ENCODE measurements around the gene PRPF40A.

The PRPF40A gene

DNA sequence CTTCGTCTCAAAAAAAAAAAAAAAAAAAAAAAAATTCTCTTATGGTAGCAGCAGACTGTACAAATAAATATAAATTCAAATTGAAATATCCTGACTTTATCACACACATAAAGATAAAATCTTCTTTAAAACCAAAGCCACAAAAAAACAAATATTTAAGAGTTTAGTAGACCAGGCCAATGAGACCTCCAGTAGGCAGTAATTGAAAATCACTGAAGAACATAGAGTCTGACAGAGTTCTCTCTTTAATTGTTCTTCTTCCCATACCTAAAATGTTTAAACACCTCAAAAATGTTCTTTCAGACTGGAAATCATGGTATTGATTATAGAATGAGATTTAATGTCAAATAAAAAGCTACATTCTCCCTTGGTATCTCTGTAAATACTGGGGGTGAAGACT, 20.8 kb downstream of the PRPF40A start:
- no peaks in the 10 kb centered on the region for H3K9me3 ChIP-seq (ENCODE audit: insufficient read depth, low read depth, low read length)

DNA sequence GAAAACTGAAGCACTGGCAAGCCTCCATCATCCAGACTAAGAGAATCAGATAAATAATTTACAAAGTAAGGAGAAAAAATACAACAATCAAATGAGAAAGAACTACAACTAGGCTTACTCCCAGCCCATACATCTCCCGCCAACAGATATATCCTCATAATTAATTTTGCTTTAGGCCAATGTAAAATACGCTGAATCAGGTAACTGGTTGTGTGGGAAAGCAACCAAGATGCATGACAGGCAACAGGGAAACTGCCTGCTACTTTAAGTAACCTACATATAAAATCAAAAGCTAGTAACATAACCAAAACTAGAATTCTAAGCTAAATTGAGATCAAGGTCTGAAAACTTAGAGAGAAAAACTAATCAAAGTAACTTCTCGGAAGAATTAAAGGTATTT, 21.5 kb downstream of the PRPF40A start:
- Histone ChIP-seq H4K20me1 (ENCODE audit: insufficient read depth, low read length, poor library complexity, severe bottlenecking) (peaks cover 74% of the 10 kb centered on the region), H3F3A (ENCODE audit: low read depth) (no peaks in the 10 kb centered on the region), H3K4me1 (ENCODE audit: insufficient read depth, low read length, poor library complexity, severe bottlenecking) (no peaks in the 10 kb centered on the region), H3K4me3 (ENCODE audit: low read length, poor library complexity, severe bottlenecking) (no peak overlapping the region), H3K9me2 (replicated peaks; ENCODE audit: low read depth, low read length) (no peaks in the 10 kb centered on the region), H3K27me3 (ENCODE audit: insufficient read depth, low read length, poor library complexity, severe bottlenecking) (no peaks in the 10 kb centered on the region), H2AFZ (ENCODE audit: low read length) (no peak overlapping the region), H3K36me3 (ENCODE audit: insufficient read depth, low read length) (peaks cover 39% of the 10 kb centered on the region), H3K4me2 (ENCODE audit: low read depth, low read length, poor library complexity, severe bottlenecking) (no peak overlapping the region), H3K79me2 (ENCODE audit: insufficient read depth, low read length) (peaks cover 73% of the 10 kb centered on the region), H3K9me3 (ENCODE audit: insufficient read depth, low read depth, low read length) (no peaks in the 10 kb centered on the region), H3K9ac (ENCODE audit: low read depth, low read length, poor library complexity, severe bottlenecking) (no peak overlapping the region)
- TF ChIP-seq, protein P1, sequence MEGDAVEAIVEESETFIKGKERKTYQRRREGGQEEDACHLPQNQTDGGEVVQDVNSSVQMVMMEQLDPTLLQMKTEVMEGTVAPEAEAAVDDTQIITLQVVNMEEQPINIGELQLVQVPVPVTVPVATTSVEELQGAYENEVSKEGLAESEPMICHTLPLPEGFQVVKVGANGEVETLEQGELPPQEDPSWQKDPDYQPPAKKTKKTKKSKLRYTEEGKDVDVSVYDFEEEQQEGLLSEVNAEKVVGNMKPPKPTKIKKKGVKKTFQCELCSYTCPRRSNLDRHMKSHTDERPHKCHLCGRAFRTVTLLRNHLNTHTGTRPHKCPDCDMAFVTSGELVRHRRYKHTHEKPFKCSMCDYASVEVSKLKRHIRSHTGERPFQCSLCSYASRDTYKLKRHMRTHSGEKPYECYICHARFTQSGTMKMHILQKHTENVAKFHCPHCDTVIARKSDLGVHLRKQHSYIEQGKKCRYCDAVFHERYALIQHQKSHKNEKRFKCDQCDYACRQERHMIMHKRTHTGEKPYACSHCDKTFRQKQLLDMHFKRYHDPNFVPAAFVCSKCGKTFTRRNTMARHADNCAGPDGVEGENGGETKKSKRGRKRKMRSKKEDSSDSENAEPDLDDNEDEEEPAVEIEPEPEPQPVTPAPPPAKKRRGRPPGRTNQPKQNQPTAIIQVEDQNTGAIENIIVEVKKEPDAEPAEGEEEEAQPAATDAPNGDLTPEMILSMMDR (conservative IDR thresholded peaks at IDR 0.05; ENCODE audit: low read length), result no peak
- no peak for TF ChIP-seq EZH2phosphoT487 (IDR thresholded peaks at IDR 0.05; ENCODE audit: borderline replicate concordance)

More for the DNA sequence above, 20.8 kb downstream of the PRPF40A start:
- Histone ChIP-seq H3K36me3 (ENCODE audit: insufficient read depth, low read length) (peaks cover 40% of the 10 kb centered on the region), H3F3A (ENCODE audit: low read depth) (no peaks in the 10 kb centered on the region), H4K20me1 (ENCODE audit: insufficient read depth, low read length, poor library complexity, severe bottlenecking) (peaks cover 77% of the 10 kb centered on the region), H3K4me2 (ENCODE audit: low read depth, low read length, poor library complexity, severe bottlenecking) (no peak overlapping the region), H3K9ac (ENCODE audit: low read depth, low read length, poor library complexity, severe bottlenecking) (no peak overlapping the region), H3K4me3 (ENCODE audit: low read length, poor library complexity, severe bottlenecking) (no peak overlapping the region), H3K27me3 (ENCODE audit: insufficient read depth, low read length, poor library complexity, severe bottlenecking) (no peaks in the 10 kb centered on the region), H3K4me1 (ENCODE audit: insufficient read depth, low read length, poor library complexity, severe bottlenecking) (no peaks in the 10 kb centered on the region), H3K9me2 (replicated peaks; ENCODE audit: low read depth, low read length) (no peaks in the 10 kb centered on the region), H3K79me2 (ENCODE audit: insufficient read depth, low read length) (peaks cover 79% of the 10 kb centered on the region), H2AFZ (ENCODE audit: low read length) (no peak overlapping the region)
- TF ChIP-seq EZH2phosphoT487 (IDR thresholded peaks at IDR 0.05; ENCODE audit: borderline replicate concordance), result no peak
- TF ChIP-seq, protein P1 (conservative IDR thresholded peaks at IDR 0.05; ENCODE audit: low read length), result no peak

DNA sequence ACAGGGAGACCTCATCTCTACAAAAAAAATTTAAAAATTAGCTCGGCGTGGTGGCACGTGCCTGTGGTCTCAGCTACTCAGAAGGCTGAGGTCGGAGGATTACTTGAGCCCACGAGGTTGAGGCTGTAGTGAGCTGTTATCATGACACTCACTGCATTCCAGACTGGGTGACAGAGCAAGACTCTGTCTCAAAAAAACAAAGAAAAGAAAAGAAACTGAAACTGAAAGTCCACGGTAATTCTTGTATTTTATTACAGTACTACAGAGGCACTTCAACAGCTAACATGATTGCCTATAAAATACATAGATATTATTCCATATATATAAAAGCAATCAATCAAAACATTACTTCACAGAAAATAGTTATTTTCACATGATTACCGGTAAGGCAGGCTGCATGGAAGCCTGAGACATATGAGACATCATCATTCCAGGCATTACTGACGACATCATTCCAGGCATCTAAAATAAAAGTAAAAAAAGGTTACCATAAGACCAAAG, 23.1 kb downstream of the PRPF40A start:
- Histone ChIP-seq H2AFZ (ENCODE audit: low read length) (no peak overlapping the region), H3K36me3 (ENCODE audit: insufficient read depth, low read length) (peaks cover 38% of the 10 kb centered on the region), H3K4me2 (ENCODE audit: low read depth, low read length, poor library complexity, severe bottlenecking) (no peak overlapping the region), H3K9me2 (replicated peaks; ENCODE audit: low read depth, low read length) (no peaks in the 10 kb centered on the region), H3K9ac (ENCODE audit: low read depth, low read length, poor library complexity, severe bottlenecking) (no peak overlapping the region), H4K20me1 (ENCODE audit: insufficient read depth, low read length, poor library complexity, severe bottlenecking) (peaks cover 59% of the 10 kb centered on the region), H3F3A (ENCODE audit: low read depth) (no peaks in the 10 kb centered on the region), H3K4me3 (ENCODE audit: low read length, poor library complexity, severe bottlenecking) (no peak overlapping the region), H3K4me1 (ENCODE audit: insufficient read depth, low read length, poor library complexity, severe bottlenecking) (no peaks in the 10 kb centered on the region), H3K9me3 (ENCODE audit: insufficient read depth, low read depth, low read length) (no peaks in the 10 kb centered on the region), H3K27me3 (ENCODE audit: insufficient read depth, low read length, poor library complexity, severe bottlenecking) (no peaks in the 10 kb centered on the region), H3K79me2 (ENCODE audit: insufficient read depth, low read length) (peaks cover 57% of the 10 kb centered on the region)
- TF ChIP-seq, protein P1 (conservative IDR thresholded peaks at IDR 0.05; ENCODE audit: low read length), result no peak
- no peak for TF ChIP-seq EZH2phosphoT487 (IDR thresholded peaks at IDR 0.05; ENCODE audit: borderline replicate concordance)

All from Loucy (cell line).